HT1080 (cell line): Measurements from ENCODE around the gene MRO. TPM values are rescaled to one million over a fixed set of nuclear protein-coding genes. Genes with fewer than 3 reads are reported as not detected.

Source experiments
- DNase-seq: peaks from one replicate; pipeline ENCODE4 v3.0.0-alpha.2; 2015; ENCODE audit warnings: low read depth
- total RNA-seq: library from RNA; depleted of rRNA; stranded (reverse); fragments of >200 nt; shearing (Covaris generic); gene quantifications from 2 replicates; pipeline ENCODE4 v1.2.3, GENCODE V29; 2014; rRNA removed

Gene MRO
- total RNA-seq, 1 experiment from 2014 or later = 0.02 TPM

GRCh38 chr18:50745945-50746344 is 73.9 kb downstream of the MRO start:
- DNase-seq = no peak

Other genes starting within 250 kb of the MRO start
- gene ME2, start 59.1 kb upstream of the MRO start, total RNA-seq = 84.9 and 111 TPM in 2 replicates
- gene ELAC1, start 148.0 kb upstream of the MRO start, total RNA-seq = 8.7 and 13.1 TPM in 2 replicates
- gene SMAD4, start 210.2 kb upstream of the MRO start, total RNA-seq = 83.6 and 87.2 TPM in 2 replicates